Measurements from ENCODE around the gene TK1. TPM values are rescaled to one million over a fixed set of nuclear protein-coding genes. Genes with fewer than 3 reads are reported as not detected.

Gene TK1
- polyA plus RNA-seq, 3 donors = 23.2 to 25.3 (median 24.6) TPM

DNA sequence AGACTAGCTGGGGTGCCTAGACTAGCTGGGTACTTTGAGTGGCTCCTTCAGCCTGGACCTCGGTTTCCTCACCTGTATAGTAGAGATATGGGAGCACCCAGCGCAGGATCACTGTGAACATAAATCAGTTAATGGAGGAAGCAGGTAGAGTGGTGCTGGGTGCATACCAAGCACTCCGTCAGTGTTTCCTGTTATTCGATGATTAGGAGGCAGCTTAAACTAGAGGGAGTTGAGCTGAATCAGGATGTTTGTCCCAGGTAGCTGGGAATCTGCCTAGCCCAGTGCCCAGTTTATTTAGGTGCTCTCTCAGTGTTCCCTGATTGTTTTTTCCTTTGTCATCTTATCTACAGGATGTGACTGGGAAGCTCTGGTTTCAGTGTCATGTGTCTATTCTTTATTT lies 36.2 kb upstream of the TK1 start:
- DNase-seq (ENCODE audit: low read depth in 3 of 3, low spot score in 2 of 3) = no peak

DNA sequence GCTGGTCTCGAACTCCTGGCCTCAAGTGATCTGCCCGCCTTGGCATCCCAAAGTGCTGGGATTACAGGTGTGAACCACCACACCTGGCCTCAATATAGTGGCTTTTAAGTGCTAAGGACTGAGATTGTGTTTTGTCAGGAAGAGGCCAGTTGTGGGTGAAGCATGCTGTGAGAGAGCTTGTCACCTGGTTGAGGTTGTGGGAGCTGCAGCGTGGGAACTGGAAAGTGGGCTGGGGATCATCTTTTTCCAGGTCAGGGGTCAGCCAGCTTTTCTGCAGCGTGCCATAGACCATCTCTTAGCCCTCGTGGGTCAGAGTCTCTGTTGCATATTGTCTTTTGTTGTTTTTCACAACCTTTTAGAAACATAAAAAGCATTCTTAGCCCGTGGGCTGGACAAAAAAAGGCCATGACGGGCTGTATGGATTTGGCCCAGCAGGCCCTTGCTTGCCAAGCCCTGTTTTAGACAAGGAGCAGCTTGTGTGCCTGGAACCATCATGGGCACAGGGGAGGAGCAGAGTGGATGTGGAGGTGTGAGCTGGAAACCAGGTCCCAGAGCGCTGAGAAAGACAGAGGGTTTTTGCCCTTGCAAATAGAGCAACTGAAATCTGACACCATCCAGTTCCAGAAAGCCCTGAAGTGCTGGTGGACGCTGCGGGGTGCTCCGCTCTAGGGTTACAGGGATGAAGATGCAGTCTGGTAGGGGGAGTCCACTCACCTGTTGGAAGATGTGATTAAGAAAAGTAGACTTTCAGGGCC lies 32.7 kb upstream of the TK1 start:
- no peak for DNase-seq (ENCODE audit: low read depth in 3 of 3, low spot score in 2 of 3)

DNA sequence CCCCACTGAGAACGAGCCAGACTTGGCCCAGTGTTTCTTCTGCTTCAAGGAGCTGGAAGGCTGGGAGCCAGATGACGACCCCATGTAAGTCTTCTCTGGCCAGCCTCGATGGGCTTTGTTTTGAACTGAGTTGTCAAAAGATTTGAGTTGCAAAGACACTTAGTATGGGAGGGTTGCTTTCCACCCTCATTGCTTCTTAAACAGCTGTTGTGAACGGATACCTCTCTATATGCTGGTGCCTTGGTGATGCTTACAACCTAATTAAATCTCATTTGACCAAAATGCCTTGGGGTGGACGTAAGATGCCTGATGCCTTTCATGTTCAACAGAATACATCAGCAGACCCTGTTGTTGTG lies 27.8 kb upstream of the TK1 start:
- no peak for DNase-seq (ENCODE audit: low read depth in 3 of 3, low spot score in 2 of 3)

DNA sequence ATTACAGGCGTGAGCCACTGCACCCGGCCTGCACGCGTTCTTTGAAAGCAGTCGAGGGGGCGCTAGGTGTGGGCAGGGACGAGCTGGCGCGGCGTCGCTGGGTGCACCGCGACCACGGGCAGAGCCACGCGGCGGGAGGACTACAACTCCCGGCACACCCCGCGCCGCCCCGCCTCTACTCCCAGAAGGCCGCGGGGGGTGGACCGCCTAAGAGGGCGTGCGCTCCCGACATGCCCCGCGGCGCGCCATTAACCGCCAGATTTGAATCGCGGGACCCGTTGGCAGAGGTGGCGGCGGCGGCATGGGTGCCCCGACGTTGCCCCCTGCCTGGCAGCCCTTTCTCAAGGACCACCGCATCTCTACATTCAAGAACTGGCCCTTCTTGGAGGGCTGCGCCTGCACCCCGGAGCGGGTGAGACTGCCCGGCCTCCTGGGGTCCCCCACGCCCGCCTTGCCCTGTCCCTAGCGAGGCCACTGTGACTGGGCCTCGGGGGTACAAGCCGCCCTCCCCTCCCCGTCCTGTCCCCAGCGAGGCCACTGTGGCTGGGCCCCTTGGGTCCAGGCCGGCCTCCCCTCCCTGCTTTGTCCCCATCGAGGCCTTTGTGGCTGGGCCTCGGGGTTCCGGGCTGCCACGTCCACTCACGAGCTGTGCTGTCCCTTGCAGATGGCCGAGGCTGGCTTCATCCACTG lies 27.3 kb upstream of the TK1 start, which contains the start of gene BIRC5:
TSS of gene BIRC5 (plus strand) at position 238 of the 690 bp plus-strand sequence. CDS start at position 302, 64 bp downstream.
- peak; percentile 23 to 69 (median 49) for DNase-seq (ENCODE audit: low read depth in 3 of 3, low spot score in 2 of 3)

DNA sequence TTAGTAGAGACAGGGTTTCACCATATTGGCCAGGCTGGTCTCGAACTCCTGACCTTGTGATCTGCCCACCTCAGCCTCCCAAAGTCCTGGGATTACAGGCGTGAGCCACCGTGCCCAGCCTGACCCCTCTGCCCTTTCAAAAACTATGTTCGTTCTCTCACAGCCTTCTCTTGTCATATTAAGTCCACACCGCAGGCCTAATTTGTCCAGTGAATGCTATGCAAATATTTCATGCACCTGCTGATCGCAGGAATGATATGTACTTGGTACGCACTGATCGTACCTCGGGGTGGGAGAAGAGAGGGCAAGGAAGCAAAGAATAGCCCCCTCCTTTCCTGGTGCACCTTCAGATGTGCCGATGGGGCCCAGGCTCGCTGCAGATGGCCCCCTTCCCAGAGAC lies 24.2 kb upstream of the TK1 start:
- DNase-seq (ENCODE audit: low read depth in 3 of 3, low spot score in 2 of 3) = no peak

DNA sequence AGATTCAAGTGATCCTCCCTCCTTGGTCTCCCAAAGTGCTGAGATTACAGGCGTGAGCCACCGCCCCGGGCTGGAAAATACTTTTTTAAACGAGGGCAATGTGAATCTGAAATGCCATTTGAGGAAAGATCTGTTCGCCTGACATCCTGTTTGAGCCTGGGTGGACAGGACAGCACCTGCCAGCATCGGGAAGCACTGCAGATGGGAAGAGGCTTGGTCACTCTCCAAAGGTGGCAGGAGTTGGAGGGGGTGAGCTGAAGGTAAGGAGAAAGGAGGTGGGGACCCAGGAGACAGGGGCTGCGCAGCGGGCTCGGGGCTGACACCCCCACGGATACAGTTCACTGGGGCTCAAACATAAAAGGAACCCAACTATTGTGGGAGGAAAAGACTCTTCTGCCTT lies 23.3 kb upstream of the TK1 start:
- DNase-seq (ENCODE audit: low read depth in 3 of 3, low spot score in 2 of 3) = no peak

DNA sequence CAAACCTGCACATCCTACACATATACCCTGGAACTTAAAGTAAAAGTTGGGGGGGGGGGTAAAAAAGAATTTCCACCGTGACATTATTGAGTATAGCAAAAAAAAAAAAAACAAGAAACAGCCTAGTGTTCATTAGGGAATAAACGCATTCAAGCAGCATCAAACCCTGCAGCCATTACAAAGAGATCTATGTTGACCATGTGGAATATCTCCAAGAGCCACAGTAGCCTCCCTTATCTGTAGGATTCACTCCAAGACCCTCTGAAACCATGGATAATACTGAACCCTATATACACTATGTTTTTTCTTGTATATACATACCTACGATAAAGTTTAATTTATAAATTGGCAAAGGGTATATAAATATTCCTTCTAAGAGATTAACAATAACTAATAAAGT lies 21.6 kb upstream of the TK1 start:
- no peak for DNase-seq (ENCODE audit: low read depth in 3 of 3, low spot score in 2 of 3)

DNA sequence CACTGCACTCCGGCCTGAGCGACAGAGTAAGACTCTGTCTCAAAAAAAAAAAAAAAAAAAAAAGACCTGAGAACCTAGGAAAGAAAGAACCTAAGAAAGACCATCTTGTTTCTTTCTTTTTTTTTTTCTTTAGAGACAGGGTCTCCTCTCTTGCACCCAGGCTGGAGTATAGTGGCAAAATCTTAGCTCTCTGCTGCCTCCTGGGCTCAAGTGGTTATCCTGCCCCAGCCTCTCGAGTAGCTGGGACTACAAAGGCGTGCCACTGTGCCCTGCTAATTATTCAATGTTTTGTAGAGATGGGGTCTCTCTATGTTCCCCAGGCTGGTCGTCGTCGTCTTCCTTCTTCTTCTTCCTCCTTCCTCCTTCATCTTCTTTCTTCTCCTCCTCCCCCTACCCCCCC lies 19.4 kb upstream of the TK1 start:
- no peak for DNase-seq (ENCODE audit: low read depth in 3 of 3, low spot score in 2 of 3)

DNA sequence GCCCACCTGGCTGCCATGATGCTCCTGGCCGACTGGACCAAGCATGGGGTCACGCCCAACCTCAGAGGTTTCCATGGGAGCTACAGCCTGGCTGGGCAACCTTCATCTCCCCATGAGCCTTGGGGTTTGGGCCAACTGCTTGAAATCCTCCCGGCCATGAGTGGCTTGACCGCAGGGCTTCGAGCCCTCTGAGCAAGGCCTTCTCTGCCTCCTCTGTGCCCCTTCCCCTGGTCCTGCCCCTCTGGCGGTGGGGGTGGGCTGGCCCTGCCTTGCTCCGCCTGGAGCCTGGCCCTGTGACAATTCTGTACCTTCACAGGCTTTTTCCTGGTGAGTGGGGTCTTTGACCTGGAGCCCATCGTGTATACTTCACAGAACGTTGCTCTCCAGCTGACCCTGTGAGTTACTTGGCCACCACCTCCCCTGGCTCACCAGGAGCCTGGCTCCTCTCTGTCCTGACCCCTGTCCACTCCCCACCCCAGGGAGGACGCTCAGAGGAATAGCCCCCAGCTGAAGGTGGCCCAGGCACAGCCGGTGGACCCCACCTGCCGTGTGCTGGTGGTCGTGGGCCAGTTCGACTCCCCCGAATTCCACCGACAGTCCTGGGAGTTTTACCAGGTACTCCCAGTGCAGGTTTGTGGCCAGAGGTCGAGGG lies 18.4 kb upstream of the TK1 start:
- DNase-seq (ENCODE audit: low read depth in 3 of 3, low spot score in 2 of 3) = no peak

DNA sequence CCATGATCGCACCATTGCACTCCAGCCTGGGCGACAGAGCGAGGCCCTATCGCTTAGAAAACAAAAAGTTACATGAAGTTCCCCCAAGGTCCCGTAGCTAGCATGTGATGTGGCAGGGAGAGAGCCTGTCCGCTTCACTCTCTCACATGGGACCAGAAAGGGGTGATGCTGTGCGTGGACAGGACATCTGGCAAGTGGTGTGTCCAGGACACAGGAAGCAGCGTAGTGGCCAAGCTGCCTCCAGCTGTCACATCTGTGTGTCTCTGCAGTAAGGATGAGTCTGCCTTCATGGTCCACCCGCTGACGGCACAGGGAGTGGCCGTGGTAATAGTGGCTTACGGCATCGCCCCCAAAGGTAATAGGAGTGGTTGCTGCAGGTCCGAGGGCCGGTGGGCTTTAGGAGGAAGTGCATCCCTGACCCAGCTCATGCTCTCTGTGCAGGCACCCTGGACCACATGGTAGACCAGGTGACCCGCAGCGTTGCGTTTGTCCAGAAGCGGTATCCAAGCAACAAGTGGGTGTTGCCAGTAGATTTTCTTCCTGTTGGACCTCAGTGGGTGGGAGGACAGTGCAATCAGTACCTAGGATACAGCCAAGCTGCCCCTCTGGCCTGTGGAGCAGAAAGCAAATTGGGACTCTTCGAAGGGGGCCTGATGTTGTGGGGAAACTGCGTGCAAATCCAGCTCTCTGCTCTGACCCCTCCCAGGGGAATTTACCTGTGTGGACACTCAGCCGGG lies 17.7 kb upstream of the TK1 start:
- DNase-seq (ENCODE audit: low read depth in 3 of 3, low spot score in 2 of 3) = no peak

DNA sequence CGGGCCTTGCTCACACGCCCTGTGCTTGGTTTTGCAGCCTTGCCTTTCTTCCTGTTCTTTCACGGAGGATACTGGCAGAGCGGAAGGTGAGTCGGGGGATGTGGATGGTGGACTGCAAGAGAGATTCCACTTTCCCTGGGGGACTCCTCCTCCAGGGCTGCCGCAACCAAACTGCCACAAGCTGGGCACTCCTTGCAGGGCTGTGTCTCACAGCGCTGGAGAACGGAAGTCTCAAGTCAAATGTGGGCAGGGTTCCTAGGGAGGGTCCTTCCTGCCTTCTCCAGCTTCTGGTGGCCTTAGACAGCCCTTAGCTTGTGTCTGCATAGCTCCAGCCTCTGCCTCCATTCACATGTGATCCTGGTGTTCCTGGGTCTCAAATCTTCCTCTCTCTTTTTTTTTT lies 15.8 kb upstream of the TK1 start:
- no peak for DNase-seq (ENCODE audit: low read depth in 3 of 3, low spot score in 2 of 3)

DNA sequence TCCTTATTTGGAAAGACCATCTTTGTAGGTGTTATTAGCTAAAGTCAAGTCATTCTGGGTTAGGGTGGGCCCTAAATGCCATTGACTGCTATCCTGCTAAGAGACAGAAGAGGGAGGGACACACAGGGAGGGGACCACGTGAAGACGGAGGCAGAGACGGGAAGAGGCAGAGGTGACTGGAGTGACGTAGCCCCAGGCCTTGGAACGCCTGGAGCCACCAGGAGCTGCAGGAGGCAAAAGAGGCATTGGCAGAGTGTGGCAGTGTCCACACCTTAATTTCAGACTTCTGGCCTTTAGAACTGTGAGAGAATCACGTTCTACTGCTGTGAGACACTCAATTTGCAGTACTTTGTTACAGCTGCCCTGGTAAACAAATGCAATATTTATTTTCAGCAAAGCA lies 13.6 kb upstream of the TK1 start:
- no peak for DNase-seq (ENCODE audit: low read depth in 3 of 3, low spot score in 2 of 3)

DNA sequence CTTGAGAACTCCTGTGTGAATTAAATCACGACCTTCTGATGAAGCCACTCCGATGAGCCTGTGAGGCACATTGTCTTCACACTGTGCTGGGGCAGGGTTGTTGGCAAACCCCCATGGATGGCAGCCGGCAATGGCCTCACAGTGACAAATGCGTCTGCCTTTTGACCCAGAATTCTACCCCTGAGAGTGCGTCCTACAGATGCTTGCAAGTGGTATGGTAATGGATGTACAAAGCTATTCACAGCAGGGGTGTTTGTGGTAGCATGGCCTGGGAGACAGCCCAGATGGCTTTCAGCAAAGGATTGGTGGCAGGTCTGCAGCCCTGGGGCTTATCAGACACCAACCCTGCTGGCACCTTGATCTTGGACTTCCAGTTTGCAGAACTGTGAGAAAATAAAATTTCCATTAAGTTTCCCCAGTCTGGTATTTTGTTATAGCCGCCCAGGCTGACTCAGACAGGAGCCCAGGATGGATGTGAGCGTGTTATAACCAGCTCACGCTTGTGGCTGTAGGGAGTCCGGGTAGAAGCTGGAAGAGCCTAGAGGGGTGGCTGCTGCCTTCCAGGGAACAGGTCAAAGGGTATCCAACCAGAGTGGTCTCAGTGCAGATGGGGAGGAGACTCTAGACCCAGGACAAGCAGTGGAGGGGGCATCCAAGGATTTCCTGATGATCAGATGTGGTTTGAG lies 10.4 kb upstream of the TK1 start:
- no peak for DNase-seq (ENCODE audit: low read depth in 3 of 3, low spot score in 2 of 3)

DNA sequence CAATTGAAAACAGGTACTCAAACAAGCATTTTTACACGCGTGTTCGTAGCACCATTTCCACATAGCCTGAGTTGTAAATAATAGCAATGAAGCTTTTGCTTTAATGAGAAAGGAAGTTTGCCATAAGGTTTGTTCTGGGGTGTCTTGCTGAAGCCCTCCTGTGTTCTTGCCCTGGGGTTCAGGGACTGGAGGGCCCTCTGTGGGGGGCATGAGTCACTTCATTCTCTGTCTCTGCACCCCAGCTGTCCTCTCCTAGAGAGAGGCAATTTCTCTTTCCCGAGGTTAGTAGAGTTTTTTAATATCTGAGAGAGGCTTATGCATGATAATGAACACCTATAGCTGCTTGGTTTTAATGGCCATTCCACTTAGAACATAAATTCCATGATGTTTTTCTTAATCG lies 9.9 kb upstream of the TK1 start:
- no peak for DNase-seq (ENCODE audit: low read depth in 3 of 3, low spot score in 2 of 3)

DNA sequence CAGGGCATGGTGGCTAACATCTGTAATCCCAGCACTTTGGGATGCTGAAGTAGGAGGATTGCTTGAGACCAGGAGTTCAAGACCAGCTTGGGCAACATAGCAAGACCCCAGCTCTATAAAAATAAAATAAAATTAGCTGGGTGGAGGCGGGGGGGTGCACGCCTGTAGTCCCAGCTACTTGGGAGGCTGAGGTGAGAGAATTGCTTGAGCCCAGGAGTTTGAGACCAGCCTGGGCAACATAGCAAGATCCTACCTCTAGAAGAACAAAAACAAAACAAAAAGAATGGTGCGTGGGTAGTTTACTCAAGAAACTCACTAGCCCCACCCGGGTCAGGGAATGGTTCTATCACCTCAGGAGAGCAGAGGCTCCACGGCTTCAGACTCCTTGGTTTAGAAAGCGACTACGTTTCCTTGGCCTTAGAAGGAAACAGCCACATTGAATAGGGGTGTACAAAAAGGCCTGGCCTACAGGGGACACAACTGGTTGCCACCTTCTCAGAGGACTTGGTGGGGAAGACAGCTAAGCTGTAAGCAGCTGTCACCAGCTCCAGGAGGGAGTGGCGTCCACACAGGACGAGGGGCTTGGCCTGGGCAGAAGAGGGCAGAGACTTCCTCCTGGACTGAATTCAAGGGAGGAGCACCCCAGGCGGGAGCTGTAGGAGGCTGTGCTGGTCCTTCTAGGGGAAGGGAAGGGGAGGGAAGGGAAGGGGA lies 716 bp downstream of the TK1 start:
- no peak for DNase-seq (ENCODE audit: low read depth in 3 of 3, low spot score in 2 of 3)

DNA sequence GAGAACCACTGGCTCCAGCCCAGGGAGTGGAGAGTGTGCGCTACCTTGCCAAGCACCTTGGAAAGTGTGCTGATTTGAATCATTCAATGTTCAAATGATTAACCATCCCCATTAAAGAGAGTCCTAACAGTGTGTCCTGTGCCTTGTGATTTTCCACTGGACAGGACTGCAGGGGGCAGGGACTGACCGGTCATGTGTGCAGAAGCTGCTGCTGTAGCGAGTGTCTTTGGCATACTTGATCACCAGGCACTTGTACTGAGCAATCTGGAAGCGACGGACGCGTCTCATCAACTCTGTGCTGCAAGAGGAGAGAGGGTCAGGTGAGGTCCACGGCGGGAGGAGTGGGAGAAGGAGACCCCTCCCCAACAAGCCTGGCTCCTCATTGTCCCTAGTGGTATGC lies 2.0 kb downstream of the TK1 start:
- no peak for DNase-seq (ENCODE audit: low read depth in 3 of 3, low spot score in 2 of 3)

DNA sequence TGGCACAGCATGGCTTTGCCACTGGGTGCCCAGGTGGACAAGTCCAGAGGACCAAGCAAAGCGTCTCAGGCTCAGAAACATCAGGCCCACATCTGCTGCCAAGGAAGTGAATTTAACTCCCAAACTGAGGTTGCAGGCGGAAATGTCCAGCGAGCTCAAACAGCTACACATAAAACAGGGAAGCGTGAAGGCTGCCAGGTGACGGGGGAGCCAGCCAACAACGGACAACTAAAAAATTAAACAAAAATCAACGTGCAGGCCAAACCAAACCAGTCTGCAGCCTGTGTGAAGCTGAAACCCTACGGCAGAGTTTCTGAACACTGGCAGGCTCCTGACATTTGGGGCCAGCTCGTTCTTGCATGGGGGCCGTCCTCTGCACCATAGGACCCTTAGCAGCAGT lies 2.5 kb downstream of the TK1 start:
- no peak for DNase-seq (ENCODE audit: low read depth in 3 of 3, low spot score in 2 of 3)

DNA sequence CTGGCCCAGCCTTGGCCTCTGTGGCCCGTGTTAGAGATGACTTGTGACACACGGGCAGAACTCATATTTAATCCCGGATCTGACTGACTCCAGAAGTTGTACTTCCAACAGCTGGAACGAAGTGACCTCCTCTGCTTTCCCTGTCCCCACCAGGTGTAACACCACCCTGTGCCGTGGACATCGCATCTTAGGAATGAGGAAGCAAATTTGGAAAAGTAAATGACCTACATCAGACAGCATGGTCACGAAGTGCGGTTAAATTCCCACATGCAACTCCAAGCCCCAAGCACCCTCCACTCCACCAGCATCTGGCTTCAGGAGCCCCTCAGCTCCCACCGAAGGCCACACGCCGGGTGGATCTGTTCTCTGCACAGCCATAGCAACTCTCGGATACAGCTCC lies 2.9 kb downstream of the TK1 start:
- no peak for DNase-seq (ENCODE audit: low read depth in 3 of 3, low spot score in 2 of 3)

DNA sequence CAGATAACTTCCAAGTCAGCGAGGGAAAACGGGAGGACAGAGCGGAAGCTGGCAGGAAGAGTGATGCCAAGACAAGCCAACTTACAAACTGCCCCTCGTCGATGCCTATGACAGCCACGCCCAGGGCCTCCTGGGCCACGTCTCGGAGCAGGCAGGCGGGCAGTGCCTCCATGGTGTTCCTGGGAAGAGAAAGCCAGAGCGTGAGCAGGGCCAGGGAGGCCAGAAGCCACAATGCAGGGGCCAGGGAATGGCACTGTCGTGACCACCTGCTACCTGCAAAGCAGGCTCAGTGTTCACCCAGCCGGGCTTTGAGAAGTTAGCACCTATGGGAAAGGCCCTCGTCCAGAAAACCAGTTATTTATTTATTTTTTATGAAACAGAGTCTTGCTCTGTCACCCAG lies 4.3 kb downstream of the TK1 start:
- no peak for DNase-seq (ENCODE audit: low read depth in 3 of 3, low spot score in 2 of 3)

DNA sequence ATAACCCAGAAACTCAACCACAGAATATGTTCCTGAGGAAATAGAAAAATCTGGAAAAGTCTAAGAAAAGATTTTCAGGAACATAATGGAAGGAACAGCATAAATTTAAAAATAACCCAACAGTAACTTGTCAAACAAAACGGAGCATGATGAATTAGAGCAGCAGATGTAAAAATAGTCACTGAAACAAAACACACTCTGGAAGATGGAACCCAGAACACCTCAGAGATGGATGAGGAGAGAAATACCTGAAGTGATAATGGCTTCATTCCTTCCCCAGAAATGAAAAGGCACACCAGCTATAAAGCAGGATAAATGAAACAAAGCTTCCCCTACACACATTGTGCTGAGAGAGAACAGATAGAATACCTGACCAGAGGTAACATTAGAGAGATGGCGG lies 6.3 kb downstream of the TK1 start:
- DNase-seq (ENCODE audit: low read depth in 3 of 3, low spot score in 2 of 3) = no peak
